LoVo (cell line): ENCODE data around the gene RASEF.
"Not testable (repeated sequence)": the region's sequence is repeated elsewhere in the genome, so short reads cannot be mapped to it uniquely, and the experiment has no call there.

ENCODE experiments used
- DNase-seq: peaks from one replicate; pipeline ENCODE4 v3.0.0-alpha.2; 2016; ENCODE audit warnings: low spot score

RASEF gene

DNA sequence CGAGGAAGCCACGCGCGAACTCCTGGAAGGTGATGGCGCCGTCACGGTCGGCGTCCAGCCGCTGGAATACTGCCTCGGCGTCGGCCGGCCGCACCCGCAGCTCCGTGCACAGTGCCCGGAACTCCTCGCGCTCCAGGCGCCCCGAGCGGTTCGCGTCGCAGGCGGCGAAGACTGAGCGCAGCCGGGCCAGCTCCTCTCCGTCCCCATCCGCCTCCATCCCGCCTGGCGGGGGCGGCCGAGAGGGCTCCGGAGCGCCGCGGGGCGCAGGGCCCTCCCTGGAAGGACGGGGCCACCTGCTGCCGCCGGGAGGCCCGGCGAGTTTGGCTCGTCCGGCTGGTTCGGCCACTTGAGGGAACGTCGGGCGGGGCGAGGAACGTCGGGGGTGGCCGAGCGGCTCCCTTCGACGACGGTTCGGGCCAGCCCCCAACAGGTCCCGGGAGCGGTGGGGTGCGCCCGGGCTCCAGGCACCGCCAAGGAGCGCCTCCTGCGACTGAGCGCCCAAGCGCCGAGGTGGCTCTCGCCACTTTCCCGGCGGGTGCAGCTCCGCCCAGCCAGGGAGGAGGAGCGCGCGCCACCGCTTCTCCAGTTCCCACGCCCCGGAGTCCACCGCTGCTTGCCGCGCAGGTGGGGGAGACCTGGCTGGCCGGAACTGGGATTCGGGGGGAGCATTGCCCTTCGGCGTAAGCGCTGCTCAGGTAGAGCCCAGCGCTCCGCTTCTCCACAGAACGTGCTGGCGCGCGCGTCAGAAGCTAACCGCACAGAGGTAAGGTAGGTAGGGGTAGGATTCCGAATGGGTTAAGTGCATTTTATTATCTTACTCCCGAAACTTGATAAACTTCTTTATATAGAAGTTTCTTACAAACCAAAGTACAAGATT is at the start of gene RASEF:
Gene RASEF (minus strand): TSS at position 492 of the 877 bp plus-strand sequence. CDS start 275 bp downstream, at position 217.
- peak; percentile 15 for DNase-seq

DNA sequence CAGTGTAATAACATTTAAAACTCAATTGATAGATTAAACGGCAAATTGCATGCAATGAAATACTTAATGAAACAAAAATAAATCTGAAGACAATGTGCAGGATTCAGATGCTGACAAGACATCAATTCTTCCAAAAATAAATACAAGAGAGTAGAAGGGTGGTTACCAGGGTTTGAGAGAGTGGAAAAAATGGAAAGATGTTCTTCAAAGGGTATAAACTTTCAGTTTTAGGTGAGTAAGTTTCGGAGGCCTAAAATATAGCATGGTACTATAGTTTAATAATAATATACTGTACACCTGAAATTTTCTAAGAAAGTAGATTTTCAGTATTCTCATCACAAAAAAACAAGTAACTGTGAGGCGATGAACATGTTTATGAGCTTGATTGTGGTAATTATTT is 48.2 kb upstream of the RASEF start:
- no peak for DNase-seq

DNA sequence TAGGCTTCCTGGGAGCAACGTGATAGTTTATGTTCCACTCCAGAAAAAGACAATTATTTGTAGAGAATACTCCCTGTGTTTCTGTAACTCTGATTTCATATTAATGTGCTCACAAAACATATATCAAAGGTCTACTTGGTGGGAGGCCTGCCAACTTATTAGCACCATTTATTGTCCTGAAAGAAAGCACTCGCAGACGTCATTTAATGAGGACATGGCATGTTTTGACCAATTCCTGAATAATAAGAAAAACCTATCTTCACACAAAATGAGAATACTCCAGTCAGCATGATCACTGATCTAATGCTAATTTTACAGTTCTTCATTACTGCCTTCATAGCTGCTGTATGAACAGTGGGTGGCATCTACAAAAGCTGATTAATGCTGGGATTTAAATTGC is 46.4 kb upstream of the RASEF start:
- DNase-seq, result no peak

DNA sequence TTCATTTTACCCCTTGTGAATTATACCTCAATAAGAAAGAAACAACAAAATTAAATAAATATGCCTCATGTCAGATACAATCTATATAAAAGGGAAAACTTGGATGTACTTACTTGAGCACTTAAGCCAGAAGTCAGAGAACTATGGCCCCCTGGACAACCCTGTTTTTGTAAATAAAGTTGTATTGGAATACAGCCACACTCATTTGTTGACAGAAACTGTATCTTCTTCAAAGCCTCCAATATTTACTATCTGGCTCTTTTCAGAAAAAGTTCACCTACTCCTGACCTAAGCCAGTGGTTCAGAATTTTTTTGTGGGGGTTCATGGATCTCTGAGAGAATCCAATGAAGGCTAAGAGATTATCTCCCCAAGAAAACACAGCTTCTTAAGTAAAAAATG is 45.3 kb upstream of the RASEF start:
- no peak for DNase-seq

DNA sequence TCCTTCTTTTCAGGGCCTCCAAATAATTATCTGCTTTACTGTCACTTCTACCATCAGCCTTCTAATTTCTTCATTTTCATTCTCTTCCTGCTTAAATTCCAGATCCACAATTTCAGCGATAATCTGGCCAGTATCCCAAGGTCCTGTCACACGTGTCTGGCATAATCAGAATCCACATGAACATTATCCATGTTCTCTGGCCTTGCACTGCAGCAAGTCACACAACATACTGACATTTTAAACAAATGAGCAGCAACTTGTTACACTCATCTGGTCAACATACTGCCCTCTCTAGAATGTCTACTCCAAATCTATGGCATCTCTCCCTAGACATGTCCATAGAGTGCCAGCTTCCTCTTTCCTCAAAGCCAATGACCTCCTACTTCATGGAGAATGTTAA is 43.8 kb upstream of the RASEF start:
- no peak for DNase-seq

DNA sequence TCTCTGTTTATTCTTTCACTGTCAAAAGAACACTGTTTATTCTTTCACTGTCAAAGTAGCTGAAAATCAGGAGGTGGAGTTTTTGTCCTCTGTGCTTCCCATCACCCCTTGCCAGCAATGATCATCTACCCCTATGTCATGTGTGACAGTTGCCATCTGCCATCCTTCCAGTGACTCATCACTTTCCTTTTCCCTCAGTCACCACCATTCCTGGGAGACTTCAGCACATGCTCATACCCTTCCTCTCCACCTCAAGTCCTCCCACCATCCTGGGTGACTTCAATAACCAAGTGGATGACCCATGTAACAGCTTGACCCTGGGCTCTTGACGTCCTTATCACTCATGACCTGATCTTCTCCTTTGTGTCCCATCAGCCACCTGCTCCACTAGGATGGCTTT is 43.3 kb upstream of the RASEF start:
- no peak for DNase-seq

DNA sequence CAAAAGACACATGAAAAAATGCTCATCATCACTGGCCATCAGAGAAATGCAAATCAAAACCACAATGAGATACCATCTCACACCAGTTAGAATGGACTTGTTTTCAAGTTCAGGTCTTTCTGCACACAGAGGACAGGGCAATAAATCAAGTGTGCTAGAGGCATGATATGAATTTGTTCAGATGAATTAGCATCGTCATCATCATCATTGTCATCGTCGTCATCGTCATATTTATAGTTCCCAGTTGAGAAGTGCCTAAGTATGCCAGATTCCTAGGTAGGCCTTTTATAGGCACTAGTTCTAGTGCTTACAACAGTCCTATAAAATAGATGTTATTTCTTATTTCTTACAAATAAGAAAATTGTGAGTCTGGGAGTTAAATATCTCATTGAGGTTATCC is 34.7 kb upstream of the RASEF start:
- no peak for DNase-seq

DNA sequence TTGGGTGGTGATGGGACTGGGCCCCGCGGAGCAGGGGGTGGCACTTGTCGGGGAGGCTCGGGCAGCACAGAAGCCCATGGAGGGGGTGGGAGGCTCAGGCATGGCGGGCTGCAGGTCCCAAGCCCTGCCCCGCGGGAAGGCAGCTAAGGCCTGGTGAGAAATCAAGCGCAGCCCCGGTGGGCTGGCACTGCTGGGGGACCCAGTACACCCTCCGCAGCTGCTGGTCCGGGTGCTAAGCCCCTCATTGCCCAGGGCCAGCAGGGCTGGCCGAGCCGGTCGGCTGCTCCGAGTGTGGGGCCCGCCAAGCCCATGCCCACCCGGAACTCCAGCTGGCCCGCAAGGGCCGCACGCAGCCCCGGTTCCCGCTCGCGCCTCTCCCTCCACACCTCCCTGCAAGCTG is 30.4 kb upstream of the RASEF start:
- not testable (repeated sequence) for DNase-seq

DNA sequence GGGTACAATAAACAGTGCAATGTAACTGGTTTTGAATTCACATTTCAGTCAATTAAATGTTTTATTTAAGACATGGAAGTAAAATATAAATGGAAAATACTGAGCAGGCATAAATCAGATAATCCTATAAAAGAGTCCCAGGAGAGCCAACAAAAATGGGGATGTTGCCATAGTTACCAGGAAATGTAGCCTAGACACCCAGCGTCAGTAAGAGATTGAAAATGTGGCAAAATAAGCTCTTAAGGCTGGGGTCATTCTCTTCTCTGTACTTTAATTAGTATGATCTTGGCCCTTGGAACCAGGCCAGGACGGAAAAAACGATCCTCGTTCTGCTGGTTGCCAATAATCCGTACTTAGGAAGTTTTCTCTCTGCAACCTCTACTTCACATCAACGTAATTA is 18.9 kb upstream of the RASEF start:
- DNase-seq, result no peak

DNA sequence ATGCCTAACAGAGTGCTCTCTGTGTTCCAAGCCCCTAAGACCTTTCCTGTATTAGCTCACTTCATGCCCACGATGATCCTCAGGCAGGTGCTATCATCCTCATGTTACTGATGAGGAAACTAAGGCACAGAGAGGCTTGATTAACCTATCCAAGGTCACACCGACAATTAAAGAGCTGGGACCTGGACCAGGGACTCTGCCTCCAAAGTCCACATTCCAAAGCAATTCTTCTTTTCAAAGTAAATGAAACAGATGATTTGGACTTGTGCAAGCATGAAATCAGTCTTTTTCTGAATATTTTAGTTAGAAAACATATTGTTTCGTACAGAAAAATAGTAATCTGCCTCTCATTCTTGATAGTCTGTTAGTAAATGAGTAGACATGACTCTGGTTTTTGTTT is 18.1 kb upstream of the RASEF start:
- DNase-seq, result no peak

DNA sequence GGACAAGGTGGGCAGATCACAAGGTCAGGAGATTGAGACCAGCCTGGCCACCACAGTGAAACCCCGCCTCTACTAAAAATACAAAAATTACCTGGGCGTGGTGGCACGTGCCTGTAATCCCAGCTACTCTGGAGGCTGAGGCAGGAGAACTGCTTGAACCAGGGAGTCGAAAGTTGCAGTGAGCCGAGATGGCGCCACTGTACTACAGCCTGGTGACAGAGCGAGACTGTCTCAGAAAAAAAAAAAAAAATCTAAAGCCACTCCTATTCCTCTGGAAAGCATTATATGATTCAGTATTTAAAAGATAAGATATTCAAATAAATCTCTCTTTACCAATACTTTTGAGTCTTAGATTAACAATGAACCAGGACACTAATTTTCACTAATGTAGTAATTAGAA is 13.0 kb upstream of the RASEF start:
- DNase-seq, result not testable (repeated sequence)

DNA sequence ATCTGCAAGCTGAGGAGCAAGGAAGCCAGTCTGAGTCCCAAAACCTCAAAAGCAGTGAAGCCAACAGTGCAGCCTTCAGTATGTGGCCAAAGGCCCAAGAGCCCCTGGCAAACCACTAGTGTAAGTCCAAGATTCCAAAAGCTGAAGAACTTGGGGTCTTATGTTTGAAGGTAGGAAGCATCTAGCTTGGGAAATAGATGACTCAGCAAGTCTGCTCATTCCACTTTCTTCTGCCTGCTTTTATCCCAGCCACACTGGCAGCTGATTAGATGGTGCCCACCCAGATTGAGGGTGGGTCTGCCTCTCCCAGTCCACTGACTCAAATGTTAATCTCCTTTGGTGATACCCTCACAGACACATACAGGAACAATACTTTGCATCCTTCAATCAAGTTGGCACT is 9.6 kb upstream of the RASEF start:
- DNase-seq, result not testable (repeated sequence)

DNA sequence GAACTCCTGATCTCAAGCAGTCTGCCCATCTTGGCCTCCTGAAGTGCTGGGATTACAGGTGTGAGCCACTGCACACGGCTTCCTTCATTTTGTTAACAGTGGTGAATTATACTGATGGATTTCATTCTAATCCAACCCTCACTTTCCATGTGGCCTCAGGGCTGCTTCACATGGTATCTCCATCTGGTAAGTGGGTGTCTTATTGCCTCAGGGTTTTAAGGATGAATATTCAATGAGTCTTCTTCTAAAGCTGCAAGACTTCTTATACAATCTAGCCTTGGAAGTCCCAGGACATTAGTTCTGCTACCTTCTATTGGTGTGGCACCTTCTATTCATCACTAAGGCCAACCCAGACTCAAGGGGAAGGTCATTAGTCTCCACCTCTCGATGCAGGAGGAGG is 8.7 kb upstream of the RASEF start:
- no peak for DNase-seq

DNA sequence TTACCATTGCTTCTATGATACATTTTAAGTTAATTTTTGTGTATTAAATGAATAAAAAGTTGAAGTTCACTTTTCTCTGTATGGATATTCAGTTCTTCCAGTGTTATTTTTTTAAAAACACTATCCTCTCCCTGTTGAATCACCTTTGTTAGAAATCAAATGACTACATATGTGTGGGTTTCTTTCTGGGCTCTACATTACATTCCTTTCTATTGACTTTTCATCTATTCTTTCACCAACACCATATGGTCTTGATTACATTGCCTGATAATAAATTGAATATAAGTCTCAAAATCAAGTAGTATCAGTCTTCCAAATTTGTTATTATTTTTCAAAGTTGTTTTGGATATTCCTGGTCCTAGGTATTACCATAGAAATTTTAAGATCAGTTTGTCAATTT is 7.3 kb upstream of the RASEF start:
- DNase-seq, result no peak

DNA sequence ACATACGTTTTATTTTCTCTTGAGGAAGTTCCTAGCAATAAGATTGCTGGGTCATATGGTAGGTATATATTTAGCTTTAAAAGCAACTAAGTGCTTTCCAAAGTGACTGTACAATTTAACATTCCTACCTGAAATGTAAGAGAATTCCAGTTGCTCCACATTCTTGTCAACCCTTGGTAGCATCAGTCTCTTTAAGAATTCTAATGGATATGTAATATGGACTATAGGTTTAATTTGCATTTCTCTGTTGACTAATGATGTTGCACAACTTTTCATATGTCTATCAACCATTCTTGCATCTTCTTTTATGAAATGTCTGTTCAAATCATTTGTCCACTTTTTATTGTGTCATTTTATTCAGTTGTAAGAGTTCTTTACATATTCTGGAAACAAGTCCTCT is 6.7 kb upstream of the RASEF start:
- DNase-seq, result no peak

DNA sequence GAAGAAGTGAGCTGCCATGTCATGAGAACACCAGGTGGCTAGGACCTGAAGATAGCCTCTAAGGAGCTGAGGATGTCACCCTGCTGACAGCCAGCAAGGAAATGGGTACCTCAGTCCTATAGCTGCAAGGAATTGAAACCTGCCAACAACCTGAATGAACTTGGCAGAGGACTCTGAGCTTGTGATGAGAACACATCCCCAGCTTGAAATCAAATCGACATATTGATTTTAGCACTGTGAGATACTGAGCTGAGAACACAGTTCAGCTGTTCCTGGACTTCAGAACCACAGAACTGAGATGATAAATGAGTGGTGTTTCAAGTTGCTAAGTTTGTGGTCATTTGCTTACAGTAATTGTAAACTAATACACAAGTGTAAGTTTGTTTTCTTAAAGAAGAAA is 5.5 kb upstream of the RASEF start:
- DNase-seq, result no peak

DNA sequence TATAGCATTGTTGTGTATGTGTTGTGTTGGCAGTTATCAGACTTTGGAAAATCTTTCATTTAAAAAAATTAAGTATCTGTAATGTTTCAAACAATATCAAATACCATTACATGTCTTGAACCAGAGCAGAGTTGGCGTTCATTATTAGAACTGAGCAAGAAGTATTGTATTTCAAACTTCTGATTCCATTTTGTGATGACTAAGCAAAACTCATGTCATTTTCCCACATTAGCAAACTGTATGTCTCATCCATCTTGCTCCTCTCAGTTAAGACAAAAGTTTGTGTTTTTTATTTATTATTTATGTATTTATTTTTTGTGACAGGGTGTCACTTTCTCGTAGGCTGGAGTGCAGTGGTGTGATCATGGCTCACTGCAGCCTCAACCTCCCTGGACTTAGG is 4.6 kb upstream of the RASEF start:
- DNase-seq, result no peak

DNA sequence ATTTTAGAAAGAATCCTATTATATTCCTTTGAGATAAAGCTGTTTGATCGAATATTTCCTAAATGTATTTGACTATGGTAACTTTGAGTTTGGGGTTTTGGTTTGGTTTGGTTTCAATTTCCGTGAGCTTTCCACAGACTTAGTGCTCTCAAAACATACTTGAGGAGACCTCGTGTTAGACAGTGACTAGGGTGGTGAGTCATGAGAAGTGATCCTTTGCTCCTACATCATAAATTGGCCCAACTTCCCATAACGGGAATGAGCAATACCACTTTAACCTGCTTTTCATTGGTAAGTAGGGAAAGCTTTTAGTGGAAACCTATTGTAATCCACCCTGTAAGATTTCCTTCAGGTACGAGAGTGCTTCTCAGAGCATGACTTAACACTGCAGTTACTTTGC is 3.8 kb upstream of the RASEF start:
- DNase-seq, result peak; percentile 14

DNA sequence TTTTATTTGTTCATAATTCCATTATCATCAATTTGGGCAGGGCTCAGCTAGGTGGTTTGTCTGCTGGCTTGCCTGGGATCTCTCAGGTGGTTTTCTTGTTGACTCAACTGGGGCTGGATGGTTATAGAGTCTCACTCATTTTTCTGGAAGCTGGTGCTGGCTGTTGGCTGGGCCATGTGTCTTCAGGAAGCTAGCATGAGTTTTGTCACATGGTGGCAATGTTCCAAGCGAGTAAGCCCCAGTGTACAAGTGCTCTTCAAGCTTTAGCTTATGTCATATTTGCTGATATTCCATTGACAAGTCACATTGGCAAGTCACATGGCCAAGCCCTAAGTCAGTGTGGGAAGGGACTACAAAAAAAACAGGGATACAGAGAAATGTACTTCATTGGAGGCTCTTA is 2.3 kb upstream of the RASEF start:
- no peak for DNase-seq

DNA sequence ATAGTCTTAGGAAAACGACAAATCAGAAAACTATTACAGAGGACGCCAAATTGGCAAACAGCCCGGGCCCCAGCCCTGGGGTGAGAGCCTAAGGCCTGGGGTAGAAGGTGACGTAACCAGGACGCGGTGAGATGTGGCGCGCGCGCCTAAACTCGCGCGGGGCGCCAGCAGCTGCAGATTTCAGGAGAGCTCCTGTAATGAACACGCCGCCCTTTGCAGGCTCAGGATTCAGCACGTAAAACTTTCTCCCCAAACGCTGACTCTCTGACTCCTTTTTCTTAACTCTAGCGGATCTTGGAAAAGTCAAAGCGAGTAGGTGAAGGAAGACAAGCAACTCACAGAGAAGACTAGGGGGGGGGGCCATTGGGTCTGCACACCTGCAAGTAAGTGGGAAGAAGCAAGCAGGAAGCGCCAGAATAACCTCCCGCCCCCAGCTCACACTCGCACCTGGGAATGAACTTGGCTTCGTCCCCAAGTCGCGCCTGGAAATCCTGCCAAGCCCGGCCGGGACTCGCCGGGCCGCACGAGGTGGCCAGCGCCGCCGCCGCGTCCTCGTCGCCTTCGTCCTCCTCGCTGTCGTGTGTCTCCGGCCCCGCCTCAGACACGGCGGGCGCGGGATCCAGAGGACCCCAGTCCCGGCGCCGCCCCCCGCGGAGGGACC is 822 bp downstream of the RASEF start:
- peak; percentile 10 for DNase-seq

DNA sequence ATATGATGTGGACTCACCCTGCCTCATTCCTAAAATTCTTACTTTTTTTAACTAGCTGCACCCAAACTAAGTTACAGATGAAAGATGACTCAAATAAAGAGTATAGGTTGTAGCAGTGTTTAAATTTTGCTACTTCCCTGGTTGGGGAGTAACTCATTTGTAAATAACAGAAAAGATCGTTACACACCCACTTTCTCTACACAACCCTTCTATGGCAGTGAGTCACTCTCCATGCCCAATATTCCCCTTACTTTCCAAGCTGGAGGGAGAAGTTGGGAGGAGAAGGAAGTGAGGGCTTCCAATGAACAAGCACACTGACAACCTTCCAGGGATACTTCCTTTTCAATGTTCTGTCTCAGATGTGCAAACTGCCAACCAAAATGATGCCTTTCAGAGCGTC is 1.9 kb downstream of the RASEF start:
- DNase-seq, result peak; percentile 13

DNA sequence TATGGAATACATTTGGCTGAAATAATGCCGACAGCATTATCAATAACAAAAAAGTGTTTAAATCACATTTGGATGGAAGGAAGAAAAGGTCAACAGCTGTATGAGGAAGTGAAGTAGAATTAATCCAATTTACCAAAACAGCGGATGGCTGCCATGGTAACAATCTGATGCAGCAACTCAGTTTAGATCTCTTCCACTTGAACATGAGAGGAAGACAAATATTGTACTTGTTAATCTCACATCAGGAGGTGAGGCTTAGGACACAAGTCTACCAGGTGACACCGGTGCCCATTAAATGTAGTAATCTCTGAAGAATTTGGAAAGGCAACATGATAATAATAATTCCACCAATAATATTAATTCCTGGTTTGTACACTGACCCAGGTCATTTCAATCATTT is 2.4 kb downstream of the RASEF start:
- DNase-seq, result no peak

DNA sequence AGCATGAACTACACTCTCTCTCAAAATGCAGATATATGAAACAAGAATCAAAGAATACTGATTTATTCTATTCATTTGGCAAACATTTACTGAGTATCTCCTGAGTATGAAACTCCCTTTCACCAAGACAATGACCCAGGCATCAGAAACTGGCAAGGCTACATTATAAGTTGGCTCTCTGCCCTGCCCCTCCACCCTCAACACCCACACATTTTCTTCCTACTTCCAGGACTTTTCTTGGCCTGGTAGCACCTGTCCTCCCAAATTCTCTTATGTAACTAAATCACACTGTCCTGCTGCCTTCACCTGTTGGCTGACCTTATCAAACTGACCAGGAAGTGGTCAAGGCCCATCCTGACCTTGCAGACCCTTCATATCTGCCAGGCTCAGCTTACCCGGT is 3.5 kb downstream of the RASEF start:
- no peak for DNase-seq

DNA sequence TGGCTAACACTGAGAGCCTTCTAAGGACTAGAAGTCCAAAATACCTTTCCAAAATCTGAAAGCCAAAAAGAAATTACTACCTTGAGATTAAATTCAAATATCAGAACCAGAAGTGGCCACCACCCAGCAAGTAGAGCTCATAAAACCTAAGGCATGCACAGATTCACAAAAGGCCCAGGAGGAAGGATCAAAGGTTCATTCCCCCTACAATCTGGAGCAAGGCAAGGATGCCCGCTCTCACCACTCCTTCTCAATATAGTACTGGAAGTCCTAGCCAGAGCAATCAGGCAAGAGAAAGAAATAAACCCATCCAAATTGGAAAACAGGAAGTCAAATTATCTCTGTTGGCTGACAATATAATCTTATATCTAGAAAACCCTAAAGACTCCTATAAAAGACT is 6.0 kb downstream of the RASEF start:
- DNase-seq, result no peak
